ENCODE measurements around the gene MYOZ2. TPM values are rescaled to one million over a fixed set of nuclear protein-coding genes. Genes with fewer than 3 reads are reported as not detected.

MYOZ2 gene
- total RNA-seq, 2 experiments from 2014 or later, result not detected

GRCh38 chr4:119116021-119116420 lies 19.6 kb upstream of the MYOZ2 start:
- H3K9me3 Mint-ChIP-seq, result no peaks in the 10 kb centered on the region
- ChIA-PET CTCF (no interaction called here), POLR2A (no interaction called here)
- H3K4me1 Mint-ChIP-seq (ENCODE audit: low read depth), result peaks cover 5% of the 10 kb centered on the region
- no peak overlapping the region for H3K27ac ChIP-seq (ENCODE audit: low read depth in 1 of 2, low read length in 2 of 2)
- no peak overlapping the region for H3K4me3 Mint-ChIP-seq
- H3K36me3 ChIP-seq (ENCODE audit: insufficient read depth, low read length), result no peaks in the 10 kb centered on the region
- H3K9me3 ChIP-seq (ENCODE audit: control insufficient read depth in 1 of 2, insufficient read depth in 1 of 2, low read length in 2 of 2), result no peaks in the 10 kb centered on the region
- intact Hi-C loops (cut with DNase I, micrococcal nuclease), result no loop called here
- no peaks in the 10 kb centered on the region for H3K27me3 Mint-ChIP-seq
- H3K27me3 ChIP-seq (ENCODE audit: control insufficient read depth in 1 of 2, insufficient read depth in 2 of 2, low read length in 2 of 2), result no peaks in the 10 kb centered on the region
- H3K36me3 Mint-ChIP-seq (ENCODE audit: low read depth), result no peaks in the 10 kb centered on the region
- no peak overlapping the region for H3K4me3 ChIP-seq (ENCODE audit: low read length)
- no peak for ATAC-seq (ENCODE audit: poor library complexity)
- TF ChIP-seq CTCF (IDR thresholded peaks at IDR 0.05), result no peak
- no peak overlapping the region for H3K27ac Mint-ChIP-seq
- DNase-seq, result no peak
- no peaks in the 10 kb centered on the region for H3K4me1 ChIP-seq (ENCODE audit: insufficient read depth, low read length)

- H3K27ac Mint-ChIP-seq, result no peak overlapping the region
- Histone ChIP-seq H3K4me3 (ENCODE audit: low read length) (no peak overlapping the region), H3K27me3 (ENCODE audit: control insufficient read depth in 1 of 2, insufficient read depth in 2 of 2, low read length in 2 of 2) (no peaks in the 10 kb centered on the region), H3K36me3 (ENCODE audit: insufficient read depth, low read length) (no peaks in the 10 kb centered on the region), H3K4me1 (ENCODE audit: insufficient read depth, low read length) (no peaks in the 10 kb centered on the region), H3K9me3 (ENCODE audit: control insufficient read depth in 1 of 2, insufficient read depth in 1 of 2, low read length in 2 of 2) (no peaks in the 10 kb centered on the region), H3K27ac (ENCODE audit: low read depth in 1 of 2, low read length in 2 of 2) (no peak overlapping the region)
- H3K36me3 Mint-ChIP-seq (ENCODE audit: low read depth), result no peaks in the 10 kb centered on the region
- CTCF ChIA-PET, result no interaction called here
- H3K27me3 Mint-ChIP-seq, result no peaks in the 10 kb centered on the region
- intact Hi-C loops (cut with DNase I, micrococcal nuclease), result no loop called here
- ATAC-seq (ENCODE audit: poor library complexity) (no peak), DNase-seq (no peak)
- H3K4me3 Mint-ChIP-seq, result no peak overlapping the region
- H3K4me1 Mint-ChIP-seq (ENCODE audit: low read depth), result peaks cover 5% of the 10 kb centered on the region
- TF ChIP-seq CTCF (IDR thresholded peaks at IDR 0.05), result no peak
- no peaks in the 10 kb centered on the region for H3K9me3 Mint-ChIP-seq
- POLR2A ChIA-PET, result no interaction called here
Measured at GRCh38 chr4:119116925-119117900, 18.4 kb upstream of the MYOZ2 start.

GRCh38 chr4:119118397-119118796 lies 17.2 kb upstream of the MYOZ2 start:
- Mint-ChIP-seq H3K4me1 (ENCODE audit: low read depth) (peaks cover under 1% of the 10 kb centered on the region), H3K27me3 (no peaks in the 10 kb centered on the region), H3K36me3 (ENCODE audit: low read depth) (no peaks in the 10 kb centered on the region), H3K9me3 (no peaks in the 10 kb centered on the region), H3K27ac (no peak overlapping the region), H3K4me3 (no peak overlapping the region)
- no peak overlapping the region for H3K4me3 ChIP-seq (ENCODE audit: low read length)
- CTCF ChIA-PET, result no interaction called here
- H3K4me1 ChIP-seq (ENCODE audit: insufficient read depth, low read length), result no peaks in the 10 kb centered on the region
- ATAC-seq (ENCODE audit: poor library complexity), result no peak
- no peak for DNase-seq
- H3K27ac ChIP-seq (ENCODE audit: low read depth in 1 of 2, low read length in 2 of 2), result no peak overlapping the region
- POLR2A ChIA-PET, result no interaction called here
- intact Hi-C loops (cut with DNase I, micrococcal nuclease), result no loop called here
- no peaks in the 10 kb centered on the region for H3K36me3 ChIP-seq (ENCODE audit: insufficient read depth, low read length)
- no peaks in the 10 kb centered on the region for H3K27me3 ChIP-seq (ENCODE audit: control insufficient read depth in 1 of 2, insufficient read depth in 2 of 2, low read length in 2 of 2)
- H3K9me3 ChIP-seq (ENCODE audit: control insufficient read depth in 1 of 2, insufficient read depth in 1 of 2, low read length in 2 of 2), result no peaks in the 10 kb centered on the region
- no peak for TF ChIP-seq CTCF (IDR thresholded peaks at IDR 0.05)
